ENCODE data around the gene PCDHGB5.
"Not testable (repeated sequence)": the region's sequence is repeated elsewhere in the genome, so short reads cannot be mapped to it uniquely, and the experiment has no call there.

DNA sequence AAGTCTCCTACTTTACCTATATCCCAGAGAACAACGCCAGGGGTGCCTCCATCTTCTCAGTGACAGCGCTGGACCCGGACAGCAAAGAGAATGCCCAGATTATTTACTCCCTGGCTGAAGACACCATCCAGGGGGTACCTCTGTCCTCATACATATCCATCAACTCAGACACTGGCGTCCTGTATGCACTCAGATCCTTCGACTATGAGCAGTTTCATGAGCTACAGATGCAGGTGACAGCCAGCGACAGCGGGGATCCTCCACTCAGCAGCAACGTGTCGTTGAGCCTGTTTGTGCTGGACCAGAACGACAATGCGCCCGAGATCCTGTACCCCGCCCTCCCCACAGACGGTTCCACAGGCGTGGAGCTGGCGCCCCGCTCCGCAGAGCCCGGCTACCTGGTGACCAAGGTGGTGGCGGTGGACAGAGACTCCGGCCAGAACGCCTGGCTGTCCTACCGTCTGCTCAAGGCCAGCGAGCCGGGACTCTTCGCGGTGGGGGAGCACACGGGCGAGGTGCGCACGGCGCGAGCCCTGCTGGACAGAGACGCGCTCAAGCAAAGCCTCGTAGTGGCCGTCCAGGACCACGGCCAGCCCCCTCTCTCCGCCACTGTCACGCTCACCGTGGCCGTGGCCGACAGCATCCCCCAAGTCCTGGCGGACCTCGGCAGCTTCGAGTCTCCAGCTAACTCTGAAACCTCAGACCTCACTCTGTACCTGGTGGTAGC is 17.0 kb downstream of the PCDHGB5 start:
- TF ChIP-seq, protein P1, sequence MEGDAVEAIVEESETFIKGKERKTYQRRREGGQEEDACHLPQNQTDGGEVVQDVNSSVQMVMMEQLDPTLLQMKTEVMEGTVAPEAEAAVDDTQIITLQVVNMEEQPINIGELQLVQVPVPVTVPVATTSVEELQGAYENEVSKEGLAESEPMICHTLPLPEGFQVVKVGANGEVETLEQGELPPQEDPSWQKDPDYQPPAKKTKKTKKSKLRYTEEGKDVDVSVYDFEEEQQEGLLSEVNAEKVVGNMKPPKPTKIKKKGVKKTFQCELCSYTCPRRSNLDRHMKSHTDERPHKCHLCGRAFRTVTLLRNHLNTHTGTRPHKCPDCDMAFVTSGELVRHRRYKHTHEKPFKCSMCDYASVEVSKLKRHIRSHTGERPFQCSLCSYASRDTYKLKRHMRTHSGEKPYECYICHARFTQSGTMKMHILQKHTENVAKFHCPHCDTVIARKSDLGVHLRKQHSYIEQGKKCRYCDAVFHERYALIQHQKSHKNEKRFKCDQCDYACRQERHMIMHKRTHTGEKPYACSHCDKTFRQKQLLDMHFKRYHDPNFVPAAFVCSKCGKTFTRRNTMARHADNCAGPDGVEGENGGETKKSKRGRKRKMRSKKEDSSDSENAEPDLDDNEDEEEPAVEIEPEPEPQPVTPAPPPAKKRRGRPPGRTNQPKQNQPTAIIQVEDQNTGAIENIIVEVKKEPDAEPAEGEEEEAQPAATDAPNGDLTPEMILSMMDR (IDR thresholded peaks at IDR 0.05), result not testable (repeated sequence)
- not testable (repeated sequence) for TF ChIP-seq POLR2A, EP300 (IDR thresholded peaks at IDR 0.05)

All from tibial nerve (tissue), 4 donors.